ENCODE results near the gene CHAT. TPM values are rescaled to one million over a fixed set of nuclear protein-coding genes. Genes with fewer than 3 reads are reported as not detected.

The CHAT gene
- total RNA-seq, 1 experiment from 2014 or later, result not detected

- Histone ChIP-seq H3K4me3 (ENCODE audit: low read depth in 2 of 2, low read length in 2 of 2) (no peak overlapping the region), H3K36me3 (ENCODE audit: control insufficient read depth, insufficient read depth, low read length) (no peaks in the 10 kb centered on the region), H3K27me3 (ENCODE audit: control insufficient read depth, insufficient read depth, low read length) (peaks cover 3% of the 10 kb centered on the region; the same call in 1 of the 2 replicates), H3K27ac (ENCODE audit: low read length) (no peak overlapping the region), H3K9me3 (ENCODE audit: control insufficient read depth, insufficient read depth, low read depth, low read length) (no peaks in the 10 kb centered on the region), H3K4me1 (ENCODE audit: control insufficient read depth, insufficient read depth, low read length) (no peaks in the 10 kb centered on the region)
- ATAC-seq, result no peak
- BruUV-seq (replicated peaks), result no TSS peak
- ChIA-PET CTCF (no interaction called here), POLR2A (no interaction called here)
- intact Hi-C loops (cut with micrococcal nuclease; ENCODE audit: unreplicated experiment), result no loop called here
- in situ Hi-C loops (cut with HindIII; ENCODE audit: low pct_unique_long_range_greater_than_20kb, low sequenced_read_pairs), result no loop called here
- no peak for DNase-seq (ENCODE audit: low read depth, low spot score)
- no peak for TF ChIP-seq CTCF (IDR thresholded peaks at IDR 0.05)
- no peak for TF ChIP-seq TCF7L2 (IDR thresholded peaks at IDR 0.05; ENCODE audit: low read depth, low read length)
- TF ChIP-seq, protein P1, sequence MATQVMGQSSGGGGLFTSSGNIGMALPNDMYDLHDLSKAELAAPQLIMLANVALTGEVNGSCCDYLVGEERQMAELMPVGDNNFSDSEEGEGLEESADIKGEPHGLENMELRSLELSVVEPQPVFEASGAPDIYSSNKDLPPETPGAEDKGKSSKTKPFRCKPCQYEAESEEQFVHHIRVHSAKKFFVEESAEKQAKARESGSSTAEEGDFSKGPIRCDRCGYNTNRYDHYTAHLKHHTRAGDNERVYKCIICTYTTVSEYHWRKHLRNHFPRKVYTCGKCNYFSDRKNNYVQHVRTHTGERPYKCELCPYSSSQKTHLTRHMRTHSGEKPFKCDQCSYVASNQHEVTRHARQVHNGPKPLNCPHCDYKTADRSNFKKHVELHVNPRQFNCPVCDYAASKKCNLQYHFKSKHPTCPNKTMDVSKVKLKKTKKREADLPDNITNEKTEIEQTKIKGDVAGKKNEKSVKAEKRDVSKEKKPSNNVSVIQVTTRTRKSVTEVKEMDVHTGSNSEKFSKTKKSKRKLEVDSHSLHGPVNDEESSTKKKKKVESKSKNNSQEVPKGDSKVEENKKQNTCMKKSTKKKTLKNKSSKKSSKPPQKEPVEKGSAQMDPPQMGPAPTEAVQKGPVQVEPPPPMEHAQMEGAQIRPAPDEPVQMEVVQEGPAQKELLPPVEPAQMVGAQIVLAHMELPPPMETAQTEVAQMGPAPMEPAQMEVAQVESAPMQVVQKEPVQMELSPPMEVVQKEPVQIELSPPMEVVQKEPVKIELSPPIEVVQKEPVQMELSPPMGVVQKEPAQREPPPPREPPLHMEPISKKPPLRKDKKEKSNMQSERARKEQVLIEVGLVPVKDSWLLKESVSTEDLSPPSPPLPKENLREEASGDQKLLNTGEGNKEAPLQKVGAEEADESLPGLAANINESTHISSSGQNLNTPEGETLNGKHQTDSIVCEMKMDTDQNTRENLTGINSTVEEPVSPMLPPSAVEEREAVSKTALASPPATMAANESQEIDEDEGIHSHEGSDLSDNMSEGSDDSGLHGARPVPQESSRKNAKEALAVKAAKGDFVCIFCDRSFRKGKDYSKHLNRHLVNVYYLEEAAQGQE (IDR thresholded peaks at IDR 0.05; ENCODE audit: insufficient read depth in 1 of 2, low read depth in 2 of 2, low read length in 1 of 2), result no peak
- TF ChIP-seq POLR2AphosphoS5 (IDR thresholded peaks at IDR 0.05; ENCODE audit: low read depth, low read length), result no peak
Measured at GRCh38 chr10:49625411-49625810, 11.6 kb downstream of the CHAT start.

DNA sequence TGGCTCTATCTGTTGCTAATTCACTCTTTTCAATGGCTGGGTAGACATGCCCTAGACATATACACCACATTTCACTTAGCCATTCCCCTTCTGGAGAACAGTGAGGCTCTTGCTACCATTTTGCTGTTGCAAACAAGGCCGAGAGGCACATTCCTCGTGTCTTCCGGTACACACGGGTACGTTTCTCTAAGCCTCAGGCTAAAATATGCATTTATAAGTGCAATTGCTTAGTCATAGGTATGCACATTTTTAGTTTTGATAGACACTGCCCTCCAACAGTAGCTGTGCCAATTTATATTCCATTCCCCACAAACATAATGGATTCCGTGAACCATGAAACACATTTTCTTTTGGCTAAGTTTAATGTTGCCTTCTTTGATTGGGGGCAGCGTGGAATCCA is 13.2 kb downstream of the CHAT start:
- H3K4me3 ChIP-seq (ENCODE audit: low read depth in 2 of 2, low read length in 2 of 2), result no peak overlapping the region
- TF ChIP-seq CTCF (IDR thresholded peaks at IDR 0.05), result no peak
- no peak for TF ChIP-seq SIN3A (IDR thresholded peaks at IDR 0.05; ENCODE audit: borderline replicate concordance, insufficient read depth, low read depth, low read length)
- TF ChIP-seq TCF7L2 (IDR thresholded peaks at IDR 0.05; ENCODE audit: low read depth, low read length), result no peak
- no peak for TF ChIP-seq POLR2AphosphoS5 (IDR thresholded peaks at IDR 0.05; ENCODE audit: low read depth, low read length)
- TF ChIP-seq, protein P1 (IDR thresholded peaks at IDR 0.05; ENCODE audit: insufficient read depth in 1 of 2, low read depth in 2 of 2, low read length in 1 of 2), result no peak
- POLR2A ChIA-PET, result no interaction called here

More for the DNA sequence above, 13.2 kb downstream of the CHAT start:
- Histone ChIP-seq H3K27me3 (ENCODE audit: control insufficient read depth, insufficient read depth, low read length) (peaks cover 3% of the 10 kb centered on the region; the same call in 1 of the 2 replicates), H3K36me3 (ENCODE audit: control insufficient read depth, insufficient read depth, low read length) (no peaks in the 10 kb centered on the region), H3K4me1 (ENCODE audit: control insufficient read depth, insufficient read depth, low read length) (no peaks in the 10 kb centered on the region), H3K9me3 (ENCODE audit: control insufficient read depth, insufficient read depth, low read depth, low read length) (no peaks in the 10 kb centered on the region), H3K27ac (ENCODE audit: low read length) (no peak overlapping the region)
- intact Hi-C loops (cut with micrococcal nuclease; ENCODE audit: unreplicated experiment), result no loop called here
- in situ Hi-C loops (cut with HindIII; ENCODE audit: low pct_unique_long_range_greater_than_20kb, low sequenced_read_pairs), result no loop called here
- ATAC-seq (no peak), DNase-seq (ENCODE audit: low read depth, low spot score) (no peak)
- CTCF ChIA-PET, result no interaction called here
- no TSS peak for BruUV-seq (replicated peaks)

Measured in Panc1 (cell line).